T-cell (primary cell): ENCODE results near the gene HSPA4L. TPM values are rescaled to one million over a fixed set of nuclear protein-coding genes. Genes with fewer than 3 reads are reported as not detected.

Experiments used
- total RNA-seq, 35 experiments: library from RNA in 6 of 35; stranded (reverse) in 6 of 35; fragments of 120-200 nt in 1 of 35; gene quantifications; one replicate each; pipeline versions ENCODE4 v1.2.1 to v1.2.4 and lab custom pipeline; 2013 to 2026

The HSPA4L gene
- total RNA-seq, 5 donors from 2014 or later (not counting 1 experiment from before 2014, with no cell fraction given) = 0.09 to 0.22 (median 0.16) TPM; not detected in 2

Other genes starting within 250 kb of the HSPA4L start
- gene INTU, start 149.4 kb upstream of the HSPA4L start, total RNA-seq = under 1 TPM in 3 of 5 donors, not detected in 2; 0.13 to 0.44 (median 0.19) TPM
- not detected for gene SLC25A31, start 51.9 kb upstream of the HSPA4L start, total RNA-seq
- gene PLK4, start 98.6 kb downstream of the HSPA4L start, total RNA-seq = 1 to 10 TPM; 1.7 to 5.6 (median 1.9) TPM
- 10 to 100 TPM; 27.0 to 39.7 (median 37.1) TPM for gene MFSD8, start 182.9 kb downstream of the HSPA4L start, total RNA-seq
- gene ABHD18, start 183.1 kb downstream of the HSPA4L start, total RNA-seq = 10 to 100 TPM; 16.3 to 25.8 (median 21.7) TPM